Lung (tissue), 12 donors: ENCODE results near the gene LYPD5. TPM values are rescaled to one million over a fixed set of nuclear protein-coding genes. Genes with fewer than 3 reads are reported as not detected.

Experiments used
- ATAC-seq: fragments of 200-7000 bp; cut with Tn5 transposase; one replicate; pipeline ENCODE4 v1.9.1; 2020; ENCODE audit warnings: moderate number of reproducible peaks; ENCODE audit not compliant: insufficient read depth, low FRiP score
- DNase-seq, 3 donors: peaks; one replicate each; pipeline ENCODE4 v3.0.0-alpha.2; 2013 to 2017
- H3K27ac ChIP-seq, 2 donors: one replicate each; pipeline ENCODE4 v1.5.1; 2013; ENCODE audit warnings: mild to moderate bottlenecking in 2 of 2, moderate library complexity in 2 of 2, control low read depth in 1 of 2, inconsistent platforms in 1 of 2, low read depth in 1 of 2, low read length in 1 of 2
- H3K27me3 ChIP-seq, 3 donors: one replicate each; pipeline ENCODE4 v1.5.1; 2013; ENCODE audit warnings: low read length in 2 of 3; ENCODE audit not compliant: control insufficient read depth in 3 of 3, insufficient read depth in 3 of 3
- H3K36me3 ChIP-seq, 4 donors: one replicate each; pipeline ENCODE4 v1.5.1; 2013; ENCODE audit warnings: low read length in 4 of 4, mild to moderate bottlenecking in 1 of 4, moderate library complexity in 1 of 4; ENCODE audit not compliant: control insufficient read depth in 4 of 4, insufficient read depth in 4 of 4
- H3K4me1 ChIP-seq, 5 donors: one replicate each; pipeline ENCODE4 v1.5.1; 2013; ENCODE audit warnings: low read length in 5 of 5, mild to moderate bottlenecking in 2 of 5, moderate library complexity in 1 of 5; ENCODE audit not compliant: control insufficient read depth in 5 of 5, insufficient read depth in 5 of 5
- H3K4me3 ChIP-seq: one replicate; pipeline ENCODE4 v1.5.1; 2013; ENCODE audit warnings: mild to moderate bottlenecking, control low read depth, moderate library complexity
- H3K9ac ChIP-seq, 2 donors: one replicate each; pipeline ENCODE4 v1.5.1; 2013; ENCODE audit warnings: low read length in 2 of 2, control low read depth in 1 of 2; ENCODE audit not compliant: insufficient read depth in 1 of 2
- H3K9me3 ChIP-seq, 4 donors: one replicate each; pipeline ENCODE4 v1.5.1; 2013; ENCODE audit warnings: low read length in 3 of 4, mild to moderate bottlenecking in 1 of 4, moderate library complexity in 1 of 4; ENCODE audit not compliant: control insufficient read depth in 4 of 4, insufficient read depth in 3 of 4
- WGBS, 2 donors: extraction: QIAGEN DNeasy Blood & Tissue Kit; methylation state at CpG; one replicate each; pipeline ENCODE4 v1.1.7; 2013; 5-methylcytosine and 5-hydroxymethylcytosine counted together
- polyA plus RNA-seq, 2 donors: library from polyadenylated mRNA; stranded (reverse); fragments of 200-250 nt; gene quantifications; one replicate each; pipeline ENCODE4 v1.2.1, GENCODE V29; 2013
- total RNA-seq, 2 donors: library from RNA; depleted of rRNA in 1 of 2; stranded (reverse); fragments of >200 nt in 1 of 2; gene quantifications; one replicate each; pipeline ENCODE4 v1.2.1, GENCODE V29; 2014 to 2021
- TF ChIP-seq, protein P1 (sequence below): IDR thresholded peaks from 2 replicates; pipeline ENCODE4 v1.5.1; 2012; ENCODE audit warnings: mild to moderate bottlenecking; ENCODE audit errors: control extremely low read depth, extremely low read depth
- donor health status: control.
- donor health status: control.
- donor health status: Bipolar disorder and iron deficiency.
- donor health status: healthy.
- donor health status: DM: yes; HTN: yes; CAD: no.

The LYPD5 gene
- total and polyA plus RNA-seq, 4 donors, result 0.51 to 8.1 (median 2.9) TPM

- Histone ChIP-seq H3K27me3 (no peaks in the 10 kb centered on the region), H3K4me3 (no peak overlapping the region), H3K9me3 (no peaks in the 10 kb centered on the region), H3K27ac (no peak overlapping the region), H3K9ac (no peak overlapping the region), H3K4me1 (peaks cover 0 to 7% (median 3%) of the 10 kb centered on the region in 5 donors), H3K36me3 (peaks cover 36 to 54% (median 38%) of the 10 kb centered on the region in 4 donors)
- WGBS, 2 donors, result 75 to 84% methylated on average over 4 of the region's 4 CpGs
- DNase-seq (no peak), ATAC-seq (no peak)
- TF ChIP-seq, protein P1, sequence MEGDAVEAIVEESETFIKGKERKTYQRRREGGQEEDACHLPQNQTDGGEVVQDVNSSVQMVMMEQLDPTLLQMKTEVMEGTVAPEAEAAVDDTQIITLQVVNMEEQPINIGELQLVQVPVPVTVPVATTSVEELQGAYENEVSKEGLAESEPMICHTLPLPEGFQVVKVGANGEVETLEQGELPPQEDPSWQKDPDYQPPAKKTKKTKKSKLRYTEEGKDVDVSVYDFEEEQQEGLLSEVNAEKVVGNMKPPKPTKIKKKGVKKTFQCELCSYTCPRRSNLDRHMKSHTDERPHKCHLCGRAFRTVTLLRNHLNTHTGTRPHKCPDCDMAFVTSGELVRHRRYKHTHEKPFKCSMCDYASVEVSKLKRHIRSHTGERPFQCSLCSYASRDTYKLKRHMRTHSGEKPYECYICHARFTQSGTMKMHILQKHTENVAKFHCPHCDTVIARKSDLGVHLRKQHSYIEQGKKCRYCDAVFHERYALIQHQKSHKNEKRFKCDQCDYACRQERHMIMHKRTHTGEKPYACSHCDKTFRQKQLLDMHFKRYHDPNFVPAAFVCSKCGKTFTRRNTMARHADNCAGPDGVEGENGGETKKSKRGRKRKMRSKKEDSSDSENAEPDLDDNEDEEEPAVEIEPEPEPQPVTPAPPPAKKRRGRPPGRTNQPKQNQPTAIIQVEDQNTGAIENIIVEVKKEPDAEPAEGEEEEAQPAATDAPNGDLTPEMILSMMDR, result no peak
Observed at GRCh38 chr19:43748685-43749084, 53.6 kb downstream of the LYPD5 start.

- TF ChIP-seq, protein P1, result no peak
- Histone ChIP-seq H3K27ac (no peak overlapping the region), H3K4me3 (no peak overlapping the region), H3K36me3 (peaks cover 36 to 57% (median 39%) of the 10 kb centered on the region in 4 donors), H3K9ac (no peak overlapping the region), H3K27me3 (no peaks in the 10 kb centered on the region), H3K9me3 (no peaks in the 10 kb centered on the region), H3K4me1 (peaks cover 0 to 7% (median 0%) of the 10 kb centered on the region in 5 donors)
- 82 to 93% methylated on average over 4 of the region's 4 CpGs for WGBS, 2 donors
- no peak for ATAC-seq
- DNase-seq, result no peak
Observed at GRCh38 chr19:43748205-43748594, 54.0 kb downstream of the LYPD5 start.

DNA sequence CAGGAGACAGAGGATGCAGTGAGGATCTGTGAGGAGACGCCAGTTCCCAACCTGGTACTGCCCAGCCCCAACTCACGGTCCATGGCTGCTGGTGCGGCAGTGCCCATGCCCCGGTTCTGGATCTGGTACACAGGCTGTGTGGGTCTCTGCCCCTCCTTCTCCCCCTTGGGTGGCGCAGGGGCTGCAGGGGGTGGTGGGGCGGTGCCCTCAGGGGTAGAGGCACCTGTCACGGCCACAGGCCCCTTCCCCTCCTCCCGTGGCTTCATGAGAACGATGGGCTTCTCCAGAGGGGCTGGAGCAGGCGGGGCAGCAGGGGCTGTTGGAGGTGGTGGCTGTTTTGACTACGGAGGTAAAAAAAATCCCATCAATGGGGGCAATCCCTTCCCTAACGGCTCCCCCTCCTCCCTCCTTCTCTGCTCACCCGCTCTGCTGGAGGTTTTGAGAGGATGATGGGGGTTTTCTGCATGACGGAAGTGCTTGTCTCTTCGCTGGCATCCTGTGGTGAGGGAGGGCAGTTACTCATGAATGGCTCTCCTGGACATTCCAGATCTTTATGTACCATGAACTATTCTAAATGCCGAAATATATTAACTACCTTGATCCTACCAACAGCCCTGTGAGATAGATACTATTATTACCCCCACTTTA, 54.6 kb downstream of the LYPD5 start:
- 84 to 88% methylated on average over 15 to 16 of the region's 16 CpGs for WGBS, 2 donors
- Histone ChIP-seq H3K27ac (no peak overlapping the region), H3K36me3 (peaks cover 36 to 62% (median 40%) of the 10 kb centered on the region in 4 donors)

More for the DNA sequence above, 54.6 kb downstream of the LYPD5 start:
- H3K9me3 ChIP-seq, result no peaks in the 10 kb centered on the region
- H3K4me3 ChIP-seq, result no peak overlapping the region
- no peak for ATAC-seq
- peaks cover 0 to 3% (median 0%) of the 10 kb centered on the region in 5 donors for H3K4me1 ChIP-seq
- no peaks in the 10 kb centered on the region for H3K27me3 ChIP-seq
- DNase-seq, result no peak
- H3K9ac ChIP-seq, result no peak overlapping the region
- TF ChIP-seq, protein P1, result no peak

Other genes starting within 250 kb of the LYPD5 start
- 10 to 100 TPM; 26.5 to 32.2 TPM for gene XRCC1, start 226.9 kb downstream of the LYPD5 start, total RNA-seq
- 10 to 100 TPM; 15.4 to 22.4 TPM for gene XRCC1, start 226.9 kb downstream of the LYPD5 start, polyA plus RNA-seq
- 1 to 10 TPM; 6.1 to 8.9 TPM for gene PINLYP, start 226.6 kb downstream of the LYPD5 start, total RNA-seq
- gene PINLYP, start 226.6 kb downstream of the LYPD5 start, polyA plus RNA-seq, result 10 to 100 TPM in 1 of 2 donors, 1 to 10 TPM in 1; 7.9 to 14.2 TPM
- 10 to 100 TPM; 23.7 to 28.3 TPM for gene IRGQ, start 206.3 kb downstream of the LYPD5 start, total RNA-seq
- gene IRGQ, start 206.3 kb downstream of the LYPD5 start, polyA plus RNA-seq, result 1 to 10 TPM; 3.8 to 7.5 TPM
- 10 to 100 TPM in 1 of 2 donors, 1 to 10 TPM in 1; 5.8 to 14.8 TPM for gene ZNF576, start 205.9 kb downstream of the LYPD5 start, total RNA-seq
- 10 to 100 TPM in 1 of 2 donors, 1 to 10 TPM in 1; 9.8 to 17.2 TPM for gene ZNF576, start 205.9 kb downstream of the LYPD5 start, polyA plus RNA-seq
- under 1 TPM in 1 of 2 donors, not detected in 1; 0.31 TPM for gene SRRM5, start 190.4 kb downstream of the LYPD5 start, total RNA-seq
- under 1 TPM; 0.22 to 0.49 TPM for gene SRRM5, start 190.4 kb downstream of the LYPD5 start, polyA plus RNA-seq
- 10 to 100 TPM; 42.6 to 49.9 TPM for gene ZNF428, start 182.8 kb downstream of the LYPD5 start, total RNA-seq
- 10 to 100 TPM; 27.9 to 95.3 TPM for gene ZNF428, start 182.8 kb downstream of the LYPD5 start, polyA plus RNA-seq
- gene CADM4, start 162.6 kb downstream of the LYPD5 start, total RNA-seq, result 10 to 100 TPM in 1 of 2 donors, 1 to 10 TPM in 1; 5.9 to 12.2 TPM
- 1 to 10 TPM; 6.3 to 8.7 TPM for gene CADM4, start 162.6 kb downstream of the LYPD5 start, polyA plus RNA-seq
- 100 to 1,000 TPM in 1 of 2 donors, 10 to 100 TPM in 1; 65.6 to 107 TPM for gene PLAUR, start 132.3 kb downstream of the LYPD5 start, total RNA-seq
- gene PLAUR, start 132.3 kb downstream of the LYPD5 start, polyA plus RNA-seq, result 100 to 1,000 TPM in 1 of 2 donors, 10 to 100 TPM in 1; 36.3 to 298 TPM
- gene IRGC, start 86.4 kb downstream of the LYPD5 start, total RNA-seq, result not detected
- not detected for gene IRGC, start 86.4 kb downstream of the LYPD5 start, polyA plus RNA-seq
- gene SMG9, start 47.5 kb downstream of the LYPD5 start, total RNA-seq, result 10 to 100 TPM; 23.5 to 55.9 TPM
- gene SMG9, start 47.5 kb downstream of the LYPD5 start, polyA plus RNA-seq, result 10 to 100 TPM; 29.0 to 30.2 TPM
- 10 to 100 TPM in 1 of 2 donors, 1 to 10 TPM in 1; 2.4 to 13.5 TPM for gene KCNN4, start 21.5 kb downstream of the LYPD5 start, total RNA-seq
- 10 to 100 TPM; 11.9 to 31.7 TPM for gene KCNN4, start 21.5 kb downstream of the LYPD5 start, polyA plus RNA-seq
- gene ZNF283, start 24.9 kb upstream of the LYPD5 start, total RNA-seq, result 10 to 100 TPM in 1 of 2 donors, 1 to 10 TPM in 1; 6.1 to 34.2 TPM
- 1 to 10 TPM; 1.6 to 2.5 TPM for gene ZNF283, start 24.9 kb upstream of the LYPD5 start, polyA plus RNA-seq
- 1 to 10 TPM; 1.1 to 2.8 TPM for gene ZNF404, start 81.5 kb upstream of the LYPD5 start, total RNA-seq
- 1 to 10 TPM in 1 of 2 donors, under 1 TPM in 1; 0.80 to 2.9 TPM for gene ZNF404, start 81.5 kb upstream of the LYPD5 start, polyA plus RNA-seq
- 10 to 100 TPM in 1 of 2 donors, 1 to 10 TPM in 1; 9.9 to 20.6 TPM for gene ZNF45, start 132.8 kb upstream of the LYPD5 start, total RNA-seq
- 1 to 10 TPM; 2.8 to 6.2 TPM for gene ZNF45, start 132.8 kb upstream of the LYPD5 start, polyA plus RNA-seq
- gene ZNF221, start 148.8 kb upstream of the LYPD5 start, total RNA-seq, result 10 to 100 TPM in 1 of 2 donors, 1 to 10 TPM in 1; 2.6 to 13.1 TPM
- under 1 TPM; 0.71 to 0.81 TPM for gene ZNF221, start 148.8 kb upstream of the LYPD5 start, polyA plus RNA-seq
- gene ZNF155, start 181.7 kb upstream of the LYPD5 start, total RNA-seq, result 1 to 10 TPM; 4.7 to 7.8 TPM
- gene ZNF155, start 181.7 kb upstream of the LYPD5 start, polyA plus RNA-seq, result 1 to 10 TPM; 4.4 to 4.7 TPM
- gene ZNF230, start 200.5 kb upstream of the LYPD5 start, total RNA-seq, result 1 to 10 TPM; 4.2 to 7.3 TPM
- 1 to 10 TPM; 1.7 to 5.6 TPM for gene ZNF230, start 200.5 kb upstream of the LYPD5 start, polyA plus RNA-seq
- gene ZNF222, start 222.9 kb upstream of the LYPD5 start, total RNA-seq, result 1 to 10 TPM; 3.4 to 5.9 TPM
- 1 to 10 TPM; 2.5 to 4.6 TPM for gene ZNF222, start 222.9 kb upstream of the LYPD5 start, polyA plus RNA-seq
- gene ZNF223, start 249.6 kb upstream of the LYPD5 start, total RNA-seq, result 1 to 10 TPM; 5.6 to 9.6 TPM
- 1 to 10 TPM; 2.8 to 3.9 TPM for gene ZNF223, start 249.6 kb upstream of the LYPD5 start, polyA plus RNA-seq